ENCODE results near the gene C17orf113.
"Not testable (repeated sequence)": the region's sequence is repeated elsewhere in the genome, so short reads cannot be mapped to it uniquely, and the experiment has no call there.

C17orf113 gene

GRCh38 chr17:42010898-42011516, 39.4 kb downstream of the C17orf113 start:
- CTCF ChIA-PET: interaction anchor here (1.7 to 2.5 kb wide), 2 partner anchors 9 to 12 kb away, joined by 5 read pairs; partner anchors contain the start of gene NKIRAS2
- H3K9me3 Mint-ChIP-seq: no peaks in the 10 kb centered on the region
- peaks cover 47% of the 10 kb centered on the region for H3K4me1 Mint-ChIP-seq
- no peak for DNase-seq
- peak overlapping the region; percentile 11 for H3K27ac Mint-ChIP-seq
- H3K4me3 Mint-ChIP-seq: no peak overlapping the region
- H3K36me3 Mint-ChIP-seq: peaks cover 32% of the 10 kb centered on the region
- H3K27me3 Mint-ChIP-seq: no peaks in the 10 kb centered on the region

GRCh38 chr17:42010266-42010680, 40.1 kb downstream of the C17orf113 start:
- not testable (repeated sequence) for H3K9me3 Mint-ChIP-seq, H3K27me3 Mint-ChIP-seq, DNase-seq, H3K4me3 Mint-ChIP-seq
- Mint-ChIP-seq H3K27ac (peak overlapping the region; percentile 2), H3K4me1 (peaks cover 41% of the 10 kb centered on the region), H3K36me3 (peaks cover 31% of the 10 kb centered on the region)
- CTCF ChIA-PET: interaction anchor here (1.8 to 2.5 kb wide), 2 partner anchors 10 to 48 kb away, joined by 5 read pairs; partner anchors contain the start of gene NKIRAS2

GRCh38 chr17:42009170-42009569, 41.2 kb downstream of the C17orf113 start:
- peaks cover 30% of the 10 kb centered on the region for H3K36me3 Mint-ChIP-seq
- H3K4me3 Mint-ChIP-seq: no peak overlapping the region
- no peaks in the 10 kb centered on the region for H3K27me3 Mint-ChIP-seq
- peaks cover 38% of the 10 kb centered on the region for H3K4me1 Mint-ChIP-seq
- H3K27ac Mint-ChIP-seq: no peak overlapping the region
- no peak for DNase-seq
- CTCF ChIA-PET: interaction anchor here (1.1 to 2.5 kb wide), 3 partner anchors 11 to 49 kb away, joined by 4 to 5 read pairs (median 5); partner anchors contain the start of gene NKIRAS2
- no peaks in the 10 kb centered on the region for H3K9me3 Mint-ChIP-seq

- CTCF ChIA-PET: no interaction called here
- no peak for DNase-seq
These were observed 45.2 kb downstream of the C17orf113 start for GRCh38 chr17:42005166-42005565.

GRCh38 chr17:42002792-42003301, 47.6 kb downstream of the C17orf113 start:
- Mint-ChIP-seq H3K4me3 (no peak overlapping the region), H3K36me3 (peaks cover 31% of the 10 kb centered on the region), H3K27me3 (no peaks in the 10 kb centered on the region), H3K9me3 (no peaks in the 10 kb centered on the region), H3K4me1 (peaks cover 4% of the 10 kb centered on the region), H3K27ac (no peak overlapping the region)
- DNase-seq: no peak
- CTCF ChIA-PET: interaction anchor here (1.3 kb wide), 2 partner anchors 18 to 65 kb away, joined by 3 read pairs; no protein-coding TSS in a partner anchor

More at GRCh38 chr17:42005166-42005565, 45.2 kb downstream of the C17orf113 start:
- H3K9me3 Mint-ChIP-seq: no peaks in the 10 kb centered on the region
- H3K4me3 Mint-ChIP-seq: no peak overlapping the region
- no peak overlapping the region for H3K27ac Mint-ChIP-seq
- peaks cover 30% of the 10 kb centered on the region for H3K36me3 Mint-ChIP-seq
- no peaks in the 10 kb centered on the region for H3K27me3 Mint-ChIP-seq
- peaks cover 11% of the 10 kb centered on the region for H3K4me1 Mint-ChIP-seq

GRCh38 chr17:42002175-42002791, 48.1 kb downstream of the C17orf113 start:
- peaks cover 4% of the 10 kb centered on the region for H3K4me1 Mint-ChIP-seq
- H3K4me3 Mint-ChIP-seq: no peak overlapping the region
- CTCF ChIA-PET: interaction anchor here (1.3 kb wide), 1 partner anchor 66 kb away, joined by 3 read pairs; no protein-coding TSS in a partner anchor
- peaks cover 31% of the 10 kb centered on the region for H3K36me3 Mint-ChIP-seq
- no peak for DNase-seq
- no peak overlapping the region for H3K27ac Mint-ChIP-seq
- no peaks in the 10 kb centered on the region for H3K9me3 Mint-ChIP-seq
- no peaks in the 10 kb centered on the region for H3K27me3 Mint-ChIP-seq

- Mint-ChIP-seq H3K36me3 (peaks cover 32% of the 10 kb centered on the region), H3K4me3 (no peak overlapping the region), H3K4me1 (peaks cover 4% of the 10 kb centered on the region), H3K27ac (no peak overlapping the region), H3K9me3 (no peaks in the 10 kb centered on the region), H3K27me3 (no peaks in the 10 kb centered on the region)
- DNase-seq: no peak
- CTCF ChIA-PET: interaction anchor here (1.3 kb wide), 1 partner anchor 66 kb away, joined by 3 read pairs; no protein-coding TSS in a partner anchor
These were observed 48.7 kb downstream of the C17orf113 start for GRCh38 chr17:42001729-42002128.

GRCh38 chr17:42000413-42001133, 49.8 kb downstream of the C17orf113 start:
- Mint-ChIP-seq H3K27me3 (no peaks in the 10 kb centered on the region), H3K4me3 (no peak overlapping the region), H3K4me1 (peaks cover 4% of the 10 kb centered on the region), H3K9me3 (no peaks in the 10 kb centered on the region), H3K36me3 (peaks cover 42% of the 10 kb centered on the region), H3K27ac (no peak overlapping the region)
- DNase-seq: no peak
- CTCF ChIA-PET: interaction anchor here (0.9 kb wide), 1 partner anchor 23 kb away, joined by 3 read pairs; no protein-coding TSS in a partner anchor

GRCh38 chr17:41998497-41998896, 51.9 kb downstream of the C17orf113 start:
- H3K4me3 Mint-ChIP-seq: no peak overlapping the region
- CTCF ChIA-PET: interaction anchor here (1.3 kb wide), 1 partner anchor 22 kb away, joined by 3 read pairs; the partner anchor contains the start of gene NKIRAS2
- no peaks in the 10 kb centered on the region for H3K9me3 Mint-ChIP-seq
- H3K4me1 Mint-ChIP-seq: peaks cover 1% of the 10 kb centered on the region
- no peaks in the 10 kb centered on the region for H3K27me3 Mint-ChIP-seq
- DNase-seq: no peak
- H3K27ac Mint-ChIP-seq: no peak overlapping the region
- peaks cover 46% of the 10 kb centered on the region for H3K36me3 Mint-ChIP-seq

- no peak for DNase-seq
- Mint-ChIP-seq H3K36me3 (peaks cover 49% of the 10 kb centered on the region), H3K4me1 (no peaks in the 10 kb centered on the region), H3K27me3 (no peaks in the 10 kb centered on the region), H3K4me3 (no peak overlapping the region), H3K9me3 (no peaks in the 10 kb centered on the region), H3K27ac (no peak overlapping the region)
- CTCF ChIA-PET: no interaction called here
These were observed 53.6 kb downstream of the C17orf113 start for GRCh38 chr17:41996855-41997164.

- H3K36me3 Mint-ChIP-seq: peaks cover 54% of the 10 kb centered on the region
- CTCF ChIA-PET: no interaction called here
These were observed 57.8 kb downstream of the C17orf113 start for GRCh38 chr17:41992576-41992975.

GRCh38 chr17:41989702-41990419, 60.5 kb downstream of the C17orf113 start:
- no peaks in the 10 kb centered on the region for H3K9me3 Mint-ChIP-seq
- no peak for DNase-seq
- no peak overlapping the region for H3K27ac Mint-ChIP-seq
- peaks cover 45% of the 10 kb centered on the region for H3K36me3 Mint-ChIP-seq
- no peak overlapping the region for H3K4me3 Mint-ChIP-seq
- no peaks in the 10 kb centered on the region for H3K27me3 Mint-ChIP-seq
- CTCF ChIA-PET: no interaction called here
- H3K4me1 Mint-ChIP-seq: no peaks in the 10 kb centered on the region

More at GRCh38 chr17:41992576-41992975, 57.8 kb downstream of the C17orf113 start:
- H3K9me3 Mint-ChIP-seq: no peaks in the 10 kb centered on the region
- H3K27ac Mint-ChIP-seq: no peak overlapping the region
- H3K4me1 Mint-ChIP-seq: no peaks in the 10 kb centered on the region
- DNase-seq: no peak
- H3K27me3 Mint-ChIP-seq: no peaks in the 10 kb centered on the region
- no peak overlapping the region for H3K4me3 Mint-ChIP-seq

- Mint-ChIP-seq H3K9me3 (no peaks in the 10 kb centered on the region), H3K36me3 (peaks cover 49% of the 10 kb centered on the region), H3K4me3 (no peak overlapping the region), H3K27me3 (no peaks in the 10 kb centered on the region), H3K4me1 (no peaks in the 10 kb centered on the region), H3K27ac (no peak overlapping the region)
- no peak for DNase-seq
- CTCF ChIA-PET: no interaction called here
These were observed 62.0 kb downstream of the C17orf113 start for GRCh38 chr17:41988418-41988817.
